HG03469 (cell line): ENCODE results near the gene HAUS8.

ENCODE experiments used
- ATAC-seq: cut with Tn5 transposase; IDR thresholded peaks from one replicate; pipeline ENCODE4 v1.9.1; 2021; ENCODE audit warnings: mild to moderate bottlenecking, moderate library complexity, moderate number of reproducible peaks; ENCODE audit not compliant: unreplicated experiment

The HAUS8 gene

GRCh38 chr19:17001603-17002183, 73.6 kb downstream of the HAUS8 start:
- ATAC-seq = no peak
